ENCODE results near the gene C2orf78.
A peak's percentile ranks its signal among the peaks of the same experiment; 100 is the strongest.
"Not testable (repeated sequence)": the region's sequence is repeated elsewhere in the genome, so short reads cannot be mapped to it uniquely, and the experiment has no call there.

C2orf78 gene

GRCh38 chr2:73783883-73784282 is at the start of gene C2orf78:
Gene C2orf78, plus strand, starts transcription at chr2:73784183. Its CDS starts 127 bp downstream, at chr2:73784310.
- not testable (repeated sequence) for DNase-seq

GRCh38 chr2:73736378-73736777 is 47.6 kb upstream of the C2orf78 start:
- DNase-seq, result no peak

GRCh38 chr2:73736855-73737779 is 46.9 kb upstream of the C2orf78 start, which contains the start of gene TPRKB:
Gene TPRKB, minus strand, starts transcription at chr2:73737345. Its CDS starts 2,776 bp downstream, at chr2:73734569.
- peak; percentile 94 for DNase-seq

GRCh38 chr2:73739101-73739500 is 44.9 kb upstream of the C2orf78 start:
- DNase-seq, result no peak

- no peak for DNase-seq
Observed at GRCh38 chr2:73740767-73741166, 43.2 kb upstream of the C2orf78 start.

GRCh38 chr2:73746015-73746876 is 37.7 kb upstream of the C2orf78 start:
- DNase-seq, result no peak

GRCh38 chr2:73746877-73747208 is 37.1 kb upstream of the C2orf78 start:
- no peak for DNase-seq

GRCh38 chr2:73749314-73749713 is 34.7 kb upstream of the C2orf78 start:
- DNase-seq, result no peak

GRCh38 chr2:73754332-73754731 is 29.7 kb upstream of the C2orf78 start:
- not testable (repeated sequence) for DNase-seq

GRCh38 chr2:73759285-73759764 is 24.7 kb upstream of the C2orf78 start:
- DNase-seq, result no peak

GRCh38 chr2:73759904-73760303 is 24.1 kb upstream of the C2orf78 start:
- DNase-seq, result no peak

GRCh38 chr2:73762571-73762970 is 21.4 kb upstream of the C2orf78 start:
- no peak for DNase-seq

- no peak for DNase-seq
Observed at GRCh38 chr2:73764945-73765344, 19.0 kb upstream of the C2orf78 start.

GRCh38 chr2:73766349-73766748 is 17.6 kb upstream of the C2orf78 start:
- no peak for DNase-seq

- DNase-seq, result no peak
Observed at GRCh38 chr2:73766994-73767393, 17.0 kb upstream of the C2orf78 start.

GRCh38 chr2:73770725-73771124 is 13.3 kb upstream of the C2orf78 start:
- no peak for DNase-seq

- no peak for DNase-seq
Observed at GRCh38 chr2:73772819-73773218, 11.2 kb upstream of the C2orf78 start.

GRCh38 chr2:73776381-73776780 is 7.6 kb upstream of the C2orf78 start:
- DNase-seq, result no peak

GRCh38 chr2:73776869-73777519 is 7.0 kb upstream of the C2orf78 start:
- DNase-seq, result no peak

- DNase-seq, result not testable (repeated sequence)
Observed at GRCh38 chr2:73778867-73779466, 5.0 kb upstream of the C2orf78 start.

GRCh38 chr2:73779467-73780236 is 4.3 kb upstream of the C2orf78 start, which contains the start of gene DUSP11:
Gene DUSP11, minus strand, starts transcription at chr2:73780103. Its CDS starts 129 bp downstream, at chr2:73779974.
- peak; percentile 95 for DNase-seq

- no peak for DNase-seq
Observed at GRCh38 chr2:73780237-73780582, 3.8 kb upstream of the C2orf78 start.

All from stimulated activated naive CD4-positive, alpha-beta T cell treated with Interleukin-2 at 50 U/mL for 16 hours (primary cell).